AG08396 (cell line): ENCODE measurements around the gene ATG4B.

Source experiments
- DNase-seq: peaks from one replicate; pipeline ENCODE4 v3.0.0; 2012; ENCODE audit warnings: low spot score, mixed read lengths

Gene ATG4B

GRCh38 chr2:241666627-241667400 is 29.3 kb downstream of the ATG4B start:
- no peak for DNase-seq

GRCh38 chr2:241668354-241668753 is 30.9 kb downstream of the ATG4B start:
- no peak for DNase-seq

DNA sequence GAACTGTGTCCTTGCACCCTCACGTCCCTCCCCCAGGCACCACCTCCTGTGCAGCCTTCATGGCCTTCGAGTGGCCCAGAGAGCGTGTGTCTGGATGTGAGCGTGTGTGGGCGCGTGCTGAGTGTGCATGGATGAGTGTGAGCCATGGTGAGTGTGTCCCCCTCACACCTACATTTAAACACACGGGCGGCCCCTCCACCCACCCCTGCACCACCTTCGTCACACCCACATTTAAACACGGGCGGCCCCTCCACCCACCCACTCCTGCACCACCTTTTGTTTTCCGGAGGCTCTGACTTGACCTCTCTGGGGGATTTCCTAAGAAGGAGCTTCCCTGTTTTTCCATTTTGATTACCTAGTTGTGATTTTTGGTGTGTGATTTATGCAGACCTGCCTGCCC is 31.3 kb downstream of the ATG4B start:
- no peak for DNase-seq

DNA sequence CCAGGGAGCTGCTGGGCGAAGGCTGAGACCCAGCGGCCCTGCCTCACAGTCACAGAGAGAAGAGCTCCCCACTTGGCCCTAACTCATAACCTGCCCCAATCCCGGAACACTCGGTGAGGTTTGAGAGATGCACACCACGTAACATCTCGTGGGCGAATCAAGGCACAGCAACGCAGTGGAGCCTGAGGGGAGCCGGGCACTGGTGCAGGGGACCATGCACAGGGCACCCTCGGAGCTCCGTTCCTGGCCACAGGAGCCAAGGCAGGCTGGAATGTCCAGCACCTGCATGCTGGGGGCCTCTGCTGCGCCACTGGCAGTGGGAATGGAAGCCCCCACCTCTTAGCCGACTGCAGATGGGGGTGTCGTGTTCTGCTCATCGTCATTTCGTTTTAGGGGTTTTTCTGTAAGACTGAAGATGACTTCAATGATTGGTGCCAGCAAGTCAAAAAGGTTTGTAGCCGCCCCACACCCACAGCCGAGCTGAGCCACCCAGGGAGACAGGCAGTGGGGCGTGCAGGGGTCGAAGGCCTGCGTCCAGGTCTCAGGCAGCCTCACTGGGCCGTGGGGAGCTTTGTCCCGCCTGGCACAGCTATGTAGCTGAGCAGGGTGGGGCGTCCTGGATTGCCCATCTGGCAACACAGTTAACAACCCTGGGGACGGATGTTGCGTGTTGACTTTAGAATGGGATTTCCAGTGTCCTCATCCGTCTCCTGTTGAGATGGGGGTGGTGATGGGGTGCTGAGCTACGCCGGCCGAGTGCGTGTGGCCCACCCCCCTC is 33.0 kb downstream of the ATG4B start:
- DNase-seq, result no peak

DNA sequence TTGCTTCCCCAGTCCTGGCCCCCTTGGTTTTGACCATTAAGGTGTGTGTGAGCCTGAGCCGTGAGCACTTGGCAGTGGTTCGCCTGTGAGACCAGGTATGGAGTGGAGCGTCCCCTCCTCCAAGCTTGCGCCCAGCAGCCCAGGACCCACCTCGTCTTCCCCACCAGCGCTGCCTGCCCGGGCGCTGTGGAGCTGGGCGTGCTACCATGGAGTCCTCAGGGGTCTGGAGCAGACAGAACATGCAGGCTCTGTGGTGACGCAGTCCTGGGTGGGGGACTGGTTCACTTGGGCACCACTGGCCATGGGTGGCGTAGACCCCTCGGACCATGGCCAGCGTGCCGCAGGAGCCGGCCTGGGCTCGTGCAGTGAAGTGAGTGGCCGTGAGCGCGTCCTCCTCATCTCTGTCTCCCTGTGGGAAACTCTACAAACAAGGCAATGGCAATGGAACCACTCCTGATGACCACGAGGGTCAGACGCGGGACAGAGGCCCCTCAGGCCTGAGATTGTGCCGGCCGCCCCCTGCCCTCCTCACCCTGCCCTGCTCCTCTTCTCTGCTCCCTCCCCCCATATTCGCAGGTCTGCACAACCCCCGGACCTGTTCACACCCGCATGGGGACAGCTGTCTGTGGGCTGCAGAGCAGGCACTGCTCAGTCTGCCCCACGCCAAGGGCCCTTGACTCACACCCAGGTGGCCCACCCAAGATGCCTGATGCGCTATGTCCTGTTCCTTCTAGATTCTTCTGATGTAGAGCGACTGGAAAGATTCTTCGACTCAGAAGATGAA is 34.2 kb downstream of the ATG4B start:
- no peak for DNase-seq

- no peak for DNase-seq
These were observed 35.0 kb downstream of the ATG4B start for GRCh38 chr2:241672243-241673188.

GRCh38 chr2:241673189-241673663 is 35.7 kb downstream of the ATG4B start:
- DNase-seq, result no peak

DNA sequence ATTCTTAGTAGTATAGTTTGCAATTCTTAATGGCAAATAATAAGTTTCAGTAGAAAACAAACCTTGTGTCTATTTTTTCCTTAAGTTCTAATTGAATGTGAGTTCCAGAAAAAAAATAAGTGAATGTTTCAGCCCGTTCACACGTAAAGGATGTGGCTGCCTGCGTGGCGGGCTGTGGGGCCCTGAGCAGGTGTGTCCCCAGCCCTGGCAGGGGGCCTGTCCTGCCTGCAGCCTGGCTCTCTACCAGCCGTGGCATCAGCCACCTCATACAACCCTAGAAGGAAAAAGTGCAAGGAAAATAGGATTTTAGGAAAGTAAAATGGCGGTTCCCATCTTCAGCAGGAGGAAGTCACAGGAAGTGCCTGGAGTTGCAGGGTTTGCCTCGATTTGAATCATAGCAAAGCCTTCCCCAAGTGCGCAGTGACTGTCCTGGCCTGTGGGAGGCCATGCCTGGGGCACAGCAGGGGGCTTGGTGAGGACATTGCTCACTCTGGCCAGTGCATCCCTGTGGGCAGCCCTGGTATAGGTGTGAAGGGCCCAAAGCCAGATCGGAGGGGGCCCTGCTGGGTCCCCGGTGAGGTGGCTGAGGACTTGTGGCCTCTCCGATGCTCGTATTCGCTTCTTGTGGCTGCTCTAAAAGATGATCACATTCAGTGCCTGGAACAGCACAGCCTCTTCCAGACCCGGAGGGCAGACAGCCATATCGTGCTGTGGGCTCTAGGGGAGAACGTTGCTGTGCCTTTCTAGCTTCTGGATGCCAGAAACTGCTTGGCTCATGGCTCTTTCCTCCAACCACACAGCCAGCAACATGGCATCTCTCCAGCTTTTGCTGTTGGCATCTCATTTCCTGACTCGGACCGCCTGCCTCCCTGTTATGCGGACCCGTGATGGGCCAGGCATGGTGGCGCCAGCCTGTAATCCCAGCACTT is 36.6 kb downstream of the ATG4B start:
- DNase-seq, result peak; percentile 29

DNA sequence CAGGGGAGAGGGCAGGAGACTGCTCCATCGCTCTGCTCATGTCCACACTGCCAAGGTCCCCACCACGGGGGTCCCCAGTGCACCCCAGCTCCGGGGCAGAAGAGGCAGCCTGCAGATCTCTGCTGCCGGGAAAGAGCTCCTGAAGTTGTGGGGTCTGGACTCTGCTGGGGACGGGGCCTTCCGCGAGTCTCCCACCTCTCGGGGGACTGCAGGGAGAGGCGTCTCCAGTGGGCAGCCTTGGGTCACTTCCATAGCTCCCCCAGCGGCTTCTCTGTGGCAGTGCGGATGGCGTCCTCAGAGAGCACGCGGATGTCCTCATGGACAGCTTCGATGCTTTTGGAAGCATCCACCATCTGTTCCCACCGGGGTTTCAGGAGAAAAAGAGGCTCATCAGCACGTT is 38.4 kb downstream of the ATG4B start:
- no peak for DNase-seq

GRCh38 chr2:241676665-241677064 is 39.2 kb downstream of the ATG4B start:
- DNase-seq, result no peak

DNA sequence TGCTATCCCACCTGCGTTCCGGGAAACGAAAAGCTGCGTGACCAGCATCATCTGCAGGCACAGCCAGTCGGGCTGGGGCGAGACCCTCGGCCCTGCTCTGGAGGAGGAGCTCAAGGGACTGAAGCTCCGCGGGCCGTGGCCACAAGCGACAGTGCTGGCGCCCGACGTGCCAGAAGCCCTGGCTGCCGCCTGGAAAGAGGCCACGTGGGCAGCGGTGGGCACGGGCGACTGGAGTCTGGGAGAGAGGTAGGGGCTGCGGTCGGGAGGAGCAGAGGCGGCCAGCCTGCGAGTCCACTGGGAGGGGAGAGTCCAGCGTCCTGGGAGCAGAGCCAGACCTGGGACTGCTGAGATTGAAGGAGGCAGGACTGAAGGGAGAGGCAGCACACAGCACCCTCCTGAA is 39.9 kb downstream of the ATG4B start:
- DNase-seq, result no peak

DNA sequence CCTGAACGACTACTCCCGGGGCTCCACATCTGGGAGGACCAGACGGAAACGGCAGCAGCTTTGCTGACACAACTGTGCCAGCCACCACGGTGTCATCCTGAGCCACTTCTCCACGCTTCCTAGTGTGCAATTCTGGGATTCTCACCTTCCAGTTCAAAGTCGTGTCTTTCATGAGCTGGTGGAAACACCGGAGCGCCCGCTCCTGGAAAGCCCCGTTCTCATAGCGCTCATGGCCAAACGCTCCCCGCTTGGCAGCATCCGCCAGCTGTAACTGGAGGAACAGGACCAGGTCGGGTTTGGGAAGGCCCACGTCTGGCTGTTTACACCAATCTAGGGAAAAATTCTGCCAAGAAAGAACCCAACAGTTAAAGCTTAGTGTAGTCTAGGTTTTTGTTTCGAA is 40.8 kb downstream of the ATG4B start:
- no peak for DNase-seq

GRCh38 chr2:241678784-241679540 is 41.5 kb downstream of the ATG4B start:
- DNase-seq, result no peak

DNA sequence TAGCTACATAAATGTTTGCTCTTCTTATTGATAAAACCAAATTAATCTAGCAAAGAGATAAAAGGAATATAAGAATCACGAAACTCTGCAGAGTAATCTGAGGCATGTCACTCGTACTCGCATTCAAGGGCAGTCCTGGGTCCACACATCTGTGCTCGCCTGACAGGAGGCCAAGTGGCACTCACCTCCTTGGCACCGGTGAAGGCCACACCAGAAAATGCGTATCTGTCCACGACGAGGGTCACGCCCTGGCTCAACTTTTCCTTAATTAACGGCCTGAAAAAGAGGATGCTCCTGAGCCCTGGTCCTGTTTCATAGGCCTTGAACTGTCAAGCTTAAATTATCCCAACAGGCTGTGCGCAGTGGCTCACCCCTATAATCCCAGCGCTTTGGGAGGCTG is 42.6 kb downstream of the ATG4B start:
- DNase-seq, result no peak

- peak; percentile 97 for DNase-seq
These were observed 43.5 kb downstream of the ATG4B start for GRCh38 chr2:241680827-241681599.

DNA sequence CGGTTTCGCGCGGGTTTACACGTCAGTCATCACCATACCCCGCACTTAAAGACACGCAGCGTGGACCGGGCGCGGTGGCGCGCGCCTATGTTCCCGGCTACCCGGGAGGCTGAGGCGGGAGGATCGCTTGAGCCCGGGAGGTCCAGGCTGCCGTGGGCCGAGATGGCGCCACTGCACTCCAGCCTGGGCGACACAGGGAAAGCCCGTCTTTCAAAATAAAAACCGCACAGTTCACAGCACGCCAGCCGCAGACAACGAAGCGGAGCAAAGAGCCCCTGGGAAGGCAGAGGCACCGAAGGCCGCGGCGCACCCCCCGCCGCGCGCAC is 48.8 kb downstream of the ATG4B start:
- no peak for DNase-seq

DNA sequence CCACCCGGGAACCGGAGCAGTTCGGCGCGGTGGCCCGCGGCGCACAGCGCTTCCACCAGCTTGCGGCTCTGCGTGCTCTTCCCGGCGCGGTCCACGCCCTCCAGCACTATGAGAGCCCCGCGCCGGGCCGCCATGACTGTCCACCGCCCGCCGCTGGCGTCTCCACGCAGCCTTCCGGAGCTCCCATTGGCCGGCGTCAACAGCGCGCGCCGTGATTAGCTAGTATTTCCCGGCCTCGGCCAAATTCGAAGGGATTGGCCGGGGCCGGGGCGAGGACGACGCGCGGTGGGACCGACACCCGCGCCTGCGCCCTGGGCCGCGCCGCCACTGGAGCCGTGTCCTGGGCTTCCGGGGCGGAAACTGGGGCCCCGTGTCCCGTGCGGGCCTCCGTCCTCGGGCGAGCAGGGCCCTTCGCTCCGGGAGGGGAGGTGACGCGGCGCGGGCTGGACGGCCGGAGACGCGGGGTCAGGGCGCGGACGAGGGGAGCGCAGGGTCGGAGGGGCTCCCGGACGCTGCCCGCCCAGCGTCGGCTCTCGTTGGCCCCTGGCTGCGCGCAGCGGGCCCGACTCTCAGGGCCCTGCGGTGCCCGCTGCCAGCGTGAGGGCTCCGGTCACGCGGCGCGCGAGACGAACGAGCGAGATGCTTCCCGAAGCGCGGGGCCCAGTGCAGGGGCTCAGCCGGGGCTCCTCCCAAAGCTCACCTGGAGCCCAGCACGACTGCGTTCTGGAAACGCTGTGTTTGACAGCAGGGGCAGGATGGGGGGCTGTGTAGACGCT is 49.3 kb downstream of the ATG4B start, which contains the start of gene DTYMK:
Gene DTYMK (minus strand): TSS at position 166 of the 776 bp plus-strand sequence. CDS start 32 bp downstream, at position 134.
- DNase-seq, result peak; percentile 99

DNA sequence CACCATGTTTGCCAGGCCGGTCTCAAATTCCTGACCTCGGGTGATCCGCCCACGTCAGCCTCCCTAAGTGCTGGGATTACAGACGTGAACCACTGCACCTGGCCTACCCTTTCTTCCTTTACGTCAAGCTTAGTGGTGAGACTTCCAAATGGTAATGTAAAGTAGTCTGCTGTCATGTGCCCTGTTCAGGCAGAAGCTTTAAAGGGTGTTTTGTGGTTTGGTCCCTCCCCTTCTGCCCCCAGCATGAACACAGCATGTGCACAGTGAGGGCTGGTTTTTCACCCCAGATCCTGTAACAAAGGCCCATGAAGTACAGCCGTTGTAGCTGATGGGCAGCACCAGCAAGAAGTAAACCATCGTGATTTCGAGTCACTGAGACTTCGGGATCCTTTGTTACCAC is 51.8 kb downstream of the ATG4B start:
- DNase-seq, result no peak
